ENCODE data around the gene DAPK2.

DAPK2 gene

DNA sequence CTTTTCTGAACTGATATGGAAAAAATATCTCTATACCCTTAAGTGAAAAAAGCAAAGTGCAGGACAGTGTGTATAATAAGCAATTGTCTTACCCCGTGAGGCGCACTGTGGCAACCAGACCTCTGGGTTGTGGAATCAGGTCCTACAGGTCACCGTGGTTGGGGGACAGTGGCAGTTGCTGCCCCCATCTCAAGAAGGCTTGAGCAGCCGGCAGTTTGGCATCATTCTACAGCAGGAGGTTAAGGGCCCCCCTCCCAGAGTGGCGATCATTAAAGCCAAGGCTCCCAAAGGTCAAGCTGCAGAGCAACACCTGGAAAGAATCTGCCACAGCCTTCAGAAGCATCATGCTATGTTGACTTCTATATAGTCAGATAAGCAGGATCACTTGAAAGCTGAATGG lies 156.5 kb downstream of the DAPK2 start:
- no peak for DNase-seq

DNA sequence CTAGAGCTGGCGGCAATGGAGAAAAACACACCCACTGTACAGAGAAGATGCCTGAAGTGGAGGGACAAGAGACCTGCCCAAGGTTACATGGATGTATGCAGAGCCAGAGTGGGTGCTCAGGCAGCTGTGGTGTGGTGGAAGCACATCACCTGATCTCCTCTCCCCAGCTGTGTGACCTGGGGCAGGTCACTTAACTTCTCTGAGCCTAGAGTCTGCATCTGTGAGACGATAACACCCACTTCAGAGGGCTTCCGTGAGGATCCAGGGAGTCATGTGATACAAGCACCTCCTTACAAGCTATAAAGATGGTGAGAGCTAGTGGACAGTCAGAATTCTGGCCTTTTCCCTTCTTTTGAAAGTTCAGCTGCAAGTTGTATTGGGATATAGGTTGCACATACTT lies 157.5 kb downstream of the DAPK2 start:
- DNase-seq: no peak

DNA sequence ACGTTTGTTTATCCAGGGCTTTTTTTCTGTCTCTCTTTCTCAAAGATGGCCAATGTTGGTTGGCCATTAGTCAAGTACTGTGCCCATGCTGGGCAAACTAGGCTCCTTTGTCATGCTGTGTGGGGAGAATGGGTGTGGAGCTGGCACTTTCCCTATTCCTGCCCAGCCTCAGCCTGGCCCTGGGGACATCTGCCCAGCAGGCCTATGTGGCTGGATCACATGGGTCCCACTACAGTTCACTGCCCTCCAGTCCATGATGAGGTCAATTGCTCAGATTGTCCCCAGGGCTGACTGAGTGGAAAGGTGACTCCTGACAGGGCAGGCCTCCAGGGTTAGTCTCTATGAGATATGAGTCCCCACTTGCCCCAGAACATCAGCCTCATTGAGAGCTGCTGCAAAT lies 158.1 kb downstream of the DAPK2 start:
- DNase-seq: no peak

DNA sequence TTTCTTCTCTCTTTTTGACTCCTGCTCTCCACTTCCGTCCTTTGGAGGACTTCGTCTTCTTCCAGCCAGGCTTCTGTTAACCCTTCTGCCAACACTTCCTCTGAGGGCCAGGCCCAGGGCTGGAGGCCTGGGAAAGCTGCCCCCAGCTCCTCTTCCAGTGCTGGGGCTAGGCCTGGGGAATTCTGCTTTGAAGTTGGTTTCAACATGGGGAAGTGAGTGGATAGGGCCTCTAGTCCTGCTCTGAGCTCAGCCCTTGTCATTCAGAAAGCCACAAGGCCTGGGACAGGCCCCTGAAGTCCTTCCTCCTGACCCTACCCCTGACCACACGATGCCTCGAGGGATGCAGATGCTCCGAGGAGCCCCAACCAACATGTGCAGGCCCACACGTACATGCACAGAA lies 158.7 kb downstream of the DAPK2 start:
- no peak for DNase-seq

DNA sequence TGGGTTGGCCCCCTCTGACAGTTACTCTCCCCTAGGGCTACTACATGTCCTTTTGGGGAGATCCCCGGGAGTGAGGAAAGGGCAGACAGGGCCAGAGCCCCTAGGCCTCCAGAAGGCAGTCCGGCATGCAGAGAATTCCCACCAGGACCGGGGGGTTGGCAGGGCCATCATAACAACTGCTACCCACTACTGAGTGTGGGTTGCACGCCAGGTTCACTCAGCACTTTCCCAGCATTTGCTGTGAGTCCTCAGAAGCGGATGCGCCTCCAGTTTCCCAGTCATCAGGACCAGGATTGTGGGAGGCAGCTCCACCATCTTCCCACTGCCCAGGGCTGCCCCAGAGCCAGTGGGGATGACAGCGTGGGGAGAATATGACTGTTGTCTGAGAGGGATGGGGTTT lies 161.3 kb downstream of the DAPK2 start:
- no peak for DNase-seq

DNA sequence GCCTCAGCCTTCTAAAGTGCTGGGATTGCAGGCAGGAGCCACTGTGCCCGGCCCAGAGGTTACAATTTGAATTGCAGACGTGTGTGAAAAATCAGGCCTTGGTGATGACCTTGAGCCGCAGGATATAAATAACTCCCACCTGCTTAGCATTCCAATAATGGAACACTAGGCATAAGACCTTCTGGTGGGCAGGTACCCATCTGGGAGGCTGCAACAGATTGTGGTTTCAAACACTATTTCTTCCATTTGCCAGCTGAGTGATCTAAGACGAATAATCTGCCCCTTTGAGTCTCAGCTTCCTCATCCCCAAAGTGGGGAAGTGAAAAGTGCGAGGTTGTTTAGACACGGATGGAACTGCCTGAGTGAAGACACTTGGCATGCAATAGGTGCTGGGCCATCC lies 164.9 kb downstream of the DAPK2 start:
- no peak for DNase-seq

DNA sequence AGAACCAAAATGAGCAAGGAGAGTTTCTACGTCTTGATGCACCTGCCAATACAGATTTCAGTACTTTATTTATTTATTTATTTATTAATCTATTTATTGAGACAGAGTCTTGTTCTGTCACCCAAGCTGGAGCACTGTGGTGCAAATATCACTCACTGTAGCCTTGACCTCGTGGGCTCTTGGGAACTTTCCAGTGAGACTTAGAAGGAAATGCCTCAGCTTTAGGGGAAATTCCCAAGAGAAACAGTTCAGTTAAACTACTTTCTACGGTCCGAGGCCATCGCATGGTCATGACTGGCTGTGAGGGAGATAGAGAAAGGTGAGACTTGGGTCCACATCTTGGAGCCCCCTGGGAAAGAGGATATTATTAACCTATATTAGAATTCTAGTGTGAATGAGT lies 165.5 kb downstream of the DAPK2 start:
- no peak for DNase-seq

DNA sequence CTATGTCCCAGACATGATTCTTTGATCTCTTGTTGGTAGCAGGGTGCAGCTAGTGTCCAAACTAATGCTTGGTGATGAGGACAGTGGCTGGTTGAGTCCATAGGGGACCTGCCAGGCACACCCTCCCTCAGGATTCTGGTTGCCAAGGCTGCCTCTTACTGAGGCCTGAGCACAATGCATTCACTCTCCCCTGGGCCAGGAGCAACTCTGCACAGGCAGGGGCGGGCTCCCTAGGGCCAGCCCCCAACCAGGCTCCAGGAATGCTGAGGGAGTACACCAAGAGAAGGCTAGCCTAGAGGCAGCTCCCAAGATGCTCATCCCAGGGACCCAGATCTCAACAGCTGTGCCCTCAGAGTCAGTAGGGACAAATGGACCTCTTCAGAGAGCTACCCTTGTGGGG lies 166.3 kb downstream of the DAPK2 start:
- DNase-seq: no peak

DNA sequence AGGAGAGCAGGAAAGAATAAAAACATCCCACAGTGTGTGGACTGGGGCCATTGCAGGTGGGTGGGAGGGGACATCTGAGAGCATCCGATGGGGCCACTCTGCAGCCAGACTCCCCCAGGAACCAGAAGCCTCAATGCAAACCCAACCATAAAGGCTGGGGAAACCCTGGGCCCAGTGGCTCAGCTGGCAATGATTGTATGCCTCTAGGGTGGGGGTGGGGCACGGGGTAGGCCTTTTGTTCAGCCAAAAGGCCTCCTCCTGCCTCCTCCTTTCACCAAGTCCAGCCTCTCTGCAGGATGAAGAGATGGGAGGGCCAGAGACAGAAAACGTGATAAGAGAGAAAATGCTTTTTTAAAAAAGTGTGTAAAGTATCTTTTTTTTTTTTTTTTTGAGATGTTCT lies 167.1 kb downstream of the DAPK2 start:
- DNase-seq: no peak

DNA sequence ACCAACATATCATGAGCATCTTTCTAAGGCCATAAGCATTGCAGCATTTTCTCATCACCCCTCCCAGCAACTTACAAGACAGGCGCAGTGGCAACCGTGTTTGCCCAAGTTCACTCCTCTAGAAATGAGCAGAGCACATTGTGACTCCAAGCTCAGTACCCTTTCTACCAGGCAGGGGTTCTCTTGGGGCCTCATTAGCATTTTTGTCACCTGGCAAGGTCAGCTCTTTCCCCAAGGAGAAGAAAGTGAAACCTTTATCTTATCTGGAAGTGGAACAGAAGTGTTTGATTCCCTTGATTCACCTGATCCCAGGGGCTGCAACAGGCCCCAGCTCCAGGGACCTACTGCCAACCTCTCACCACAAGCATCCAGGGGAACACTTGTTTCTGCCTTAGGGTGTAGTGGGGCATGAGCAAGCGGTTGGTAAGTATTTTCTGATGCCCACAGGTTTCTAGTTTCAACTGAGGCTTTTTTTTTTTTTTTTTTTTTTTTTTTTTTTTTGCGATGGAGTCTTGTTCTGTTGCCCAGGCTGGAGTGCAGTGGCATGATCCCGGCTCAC lies 168.5 kb downstream of the DAPK2 start:
- DNase-seq: no peak

DNA sequence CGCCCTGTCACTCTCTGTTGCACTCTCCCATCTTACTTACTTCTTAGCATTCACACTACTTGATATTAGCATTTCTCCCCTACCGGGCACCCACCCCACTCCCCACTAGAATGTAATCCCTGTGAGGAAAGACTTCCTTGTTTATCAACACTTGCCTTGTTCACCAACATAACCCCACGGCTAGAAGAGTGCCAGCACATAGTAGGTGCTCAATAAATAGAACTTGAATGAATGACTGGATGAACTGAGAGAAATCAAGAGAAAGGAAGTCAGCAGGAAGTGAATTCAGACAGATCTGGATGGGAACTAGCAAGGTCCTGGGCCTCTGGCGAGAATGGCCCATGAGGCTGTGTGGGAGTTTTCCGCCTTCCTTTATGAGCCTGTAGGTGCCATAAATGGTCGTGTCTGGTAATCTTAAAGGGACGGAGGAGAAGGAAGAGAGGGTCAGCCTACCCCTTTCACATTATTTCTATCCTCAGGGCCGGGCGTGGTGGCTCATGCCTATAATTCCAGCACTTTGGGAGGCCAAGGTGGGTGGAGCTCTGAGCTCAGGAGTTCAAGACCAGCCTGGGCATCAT lies 170.1 kb downstream of the DAPK2 start:
- no peak for DNase-seq

DNA sequence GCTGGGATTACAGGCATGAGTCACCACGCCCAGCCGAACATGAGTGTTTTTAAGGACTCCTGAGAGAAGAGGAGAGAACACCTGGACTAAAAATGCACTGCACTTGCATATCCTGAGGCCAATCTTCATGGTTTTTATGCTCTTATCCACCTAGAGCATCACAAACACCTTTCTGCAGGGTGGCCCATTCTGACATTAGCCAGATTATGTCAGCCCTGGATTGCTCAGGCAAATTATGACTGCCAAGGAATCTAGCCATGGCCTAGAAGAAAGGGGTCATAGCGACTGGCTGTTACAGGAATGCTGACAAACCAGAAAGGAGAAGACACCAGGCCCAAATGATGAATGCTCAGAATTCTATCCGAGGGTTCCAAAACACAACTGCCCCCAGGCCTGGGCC lies 171.7 kb downstream of the DAPK2 start:
- DNase-seq: no peak

DNA sequence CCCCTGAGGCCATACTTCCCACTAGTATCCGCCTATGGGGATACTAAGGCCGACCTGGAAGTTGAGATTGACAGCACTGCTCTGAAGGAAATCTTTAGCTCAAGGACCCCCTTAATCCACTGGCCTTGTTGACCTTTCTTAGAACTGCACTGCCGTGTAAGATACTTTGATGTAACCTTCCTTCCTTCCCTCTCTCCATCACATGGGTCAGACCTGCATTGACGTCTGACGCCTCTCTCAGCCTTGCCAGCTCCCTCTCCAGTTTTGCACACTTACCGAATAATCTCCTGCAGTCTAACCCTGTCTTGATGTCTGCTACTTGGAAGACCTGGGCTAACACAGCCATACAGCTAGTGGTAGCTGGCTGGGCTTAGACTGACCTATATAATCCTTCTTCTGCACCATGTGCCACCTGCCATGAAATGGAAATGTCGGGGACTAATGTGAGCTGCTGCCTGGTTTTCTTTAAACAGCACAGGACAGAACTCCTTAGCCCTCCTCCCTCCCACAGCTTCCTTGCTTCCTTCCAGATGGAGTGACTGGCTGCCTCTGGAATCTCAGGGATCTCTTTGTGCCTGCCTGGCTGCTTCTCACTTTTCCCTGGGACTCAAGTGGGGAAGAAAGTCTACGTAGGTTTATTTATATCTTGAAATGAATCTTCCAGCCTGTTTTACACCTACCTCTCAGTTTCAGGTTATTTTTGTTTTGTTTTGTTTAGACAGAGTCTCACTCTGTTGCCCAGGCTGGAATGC lies 173.3 kb downstream of the DAPK2 start:
- DNase-seq: no peak

DNA sequence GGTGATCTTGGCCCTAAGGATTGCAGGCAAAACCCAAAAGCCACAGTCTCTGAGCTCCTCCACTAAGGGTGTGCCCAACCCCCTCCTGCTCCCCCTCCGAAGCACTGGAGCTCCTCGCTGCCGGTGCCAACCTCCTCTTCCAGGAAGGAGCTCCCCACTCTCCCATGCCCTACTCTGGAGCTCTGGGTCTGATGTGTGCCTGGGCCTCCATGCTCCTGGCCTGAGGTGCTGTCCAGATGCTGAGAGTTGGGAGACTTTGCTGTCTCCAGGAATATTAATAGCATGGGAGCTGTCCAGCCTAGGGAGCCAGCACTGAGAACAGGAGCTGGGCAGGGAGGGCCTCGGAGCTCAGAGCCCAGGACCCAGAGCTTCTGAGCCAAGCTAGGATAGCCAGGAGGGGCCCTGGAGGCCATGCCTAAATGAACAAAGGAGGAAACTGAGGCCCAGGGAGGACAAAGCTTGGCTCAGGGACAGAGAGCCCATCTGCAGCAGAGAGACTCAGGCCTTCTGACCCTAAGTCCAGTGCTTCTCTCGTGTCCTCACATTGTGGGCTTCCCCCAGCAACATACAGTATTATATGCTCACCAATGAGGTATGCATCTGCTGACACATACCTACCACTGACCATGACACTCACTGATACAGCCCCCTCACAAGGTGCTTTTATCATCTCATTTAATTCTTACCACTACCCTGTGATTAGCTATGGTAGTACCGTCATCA lies 175.6 kb downstream of the DAPK2 start:
- no peak for DNase-seq

DNA sequence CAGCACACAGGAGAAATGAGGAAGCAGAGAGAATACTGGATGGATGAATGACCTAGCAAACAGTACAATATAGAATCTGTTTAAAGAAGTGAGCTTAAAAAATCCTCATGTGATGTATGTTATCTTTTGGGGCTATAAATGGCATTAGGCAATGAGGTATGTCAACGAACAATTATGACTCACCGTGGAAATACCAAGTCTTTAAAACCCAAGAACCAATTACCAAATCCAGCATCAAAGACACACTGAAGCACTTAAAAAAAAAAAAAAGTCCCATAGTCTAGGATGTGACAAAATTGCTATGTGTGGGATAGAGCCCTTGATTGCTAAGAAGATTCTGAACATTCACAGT lies 176.3 kb downstream of the DAPK2 start:
- no peak for DNase-seq

DNA sequence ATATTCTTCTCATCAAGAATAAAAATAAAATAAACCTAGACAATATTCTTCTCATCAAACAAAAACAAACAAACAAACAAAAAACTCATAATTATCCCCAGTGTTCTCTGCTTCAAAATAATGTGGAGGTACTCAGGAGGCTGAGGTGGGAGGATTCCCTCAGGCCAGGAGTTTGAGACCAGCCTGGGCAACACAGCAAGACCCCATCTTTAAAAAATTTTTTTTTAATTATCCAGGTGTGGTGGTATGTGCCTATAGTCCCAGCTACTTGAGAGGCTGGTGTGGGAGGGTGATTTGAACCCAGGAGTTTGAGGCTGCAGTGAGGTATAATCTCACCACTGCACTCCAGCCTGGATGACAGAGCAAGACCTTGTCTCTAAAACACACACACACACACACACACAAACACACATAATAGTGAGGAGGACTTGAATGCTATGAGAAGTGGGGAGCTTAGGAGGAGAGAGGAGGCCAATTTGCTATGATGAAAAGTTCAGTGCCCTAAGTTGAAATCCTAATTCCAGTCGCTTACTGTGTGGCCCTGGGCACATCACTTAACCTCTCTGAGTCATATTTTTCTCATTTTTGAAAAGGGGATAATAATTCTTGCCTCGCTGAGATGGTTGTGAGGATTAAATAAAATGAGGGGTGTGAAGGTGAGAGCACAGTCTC lies 176.8 kb downstream of the DAPK2 start:
- DNase-seq: no peak

DNA sequence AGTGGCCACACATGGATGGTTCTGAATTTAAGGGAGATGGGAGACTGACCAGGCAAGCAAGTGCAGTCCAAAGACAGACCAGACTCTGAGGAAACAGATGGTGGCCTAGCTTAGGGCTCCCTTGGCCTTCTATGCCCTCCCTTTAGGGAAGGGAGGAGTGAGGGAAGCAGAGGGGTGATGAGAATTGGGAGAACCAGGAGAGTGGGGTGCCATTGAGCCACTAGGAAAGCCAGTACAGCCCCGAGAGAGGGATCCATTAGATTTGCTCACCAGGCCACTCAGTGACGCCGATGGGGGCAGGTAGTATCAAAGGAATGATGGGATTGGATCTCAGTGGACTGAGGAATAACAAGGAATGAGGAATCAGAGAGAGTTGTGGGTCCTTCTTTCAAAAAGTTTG lies 182.1 kb downstream of the DAPK2 start:
- DNase-seq: no peak

DNA sequence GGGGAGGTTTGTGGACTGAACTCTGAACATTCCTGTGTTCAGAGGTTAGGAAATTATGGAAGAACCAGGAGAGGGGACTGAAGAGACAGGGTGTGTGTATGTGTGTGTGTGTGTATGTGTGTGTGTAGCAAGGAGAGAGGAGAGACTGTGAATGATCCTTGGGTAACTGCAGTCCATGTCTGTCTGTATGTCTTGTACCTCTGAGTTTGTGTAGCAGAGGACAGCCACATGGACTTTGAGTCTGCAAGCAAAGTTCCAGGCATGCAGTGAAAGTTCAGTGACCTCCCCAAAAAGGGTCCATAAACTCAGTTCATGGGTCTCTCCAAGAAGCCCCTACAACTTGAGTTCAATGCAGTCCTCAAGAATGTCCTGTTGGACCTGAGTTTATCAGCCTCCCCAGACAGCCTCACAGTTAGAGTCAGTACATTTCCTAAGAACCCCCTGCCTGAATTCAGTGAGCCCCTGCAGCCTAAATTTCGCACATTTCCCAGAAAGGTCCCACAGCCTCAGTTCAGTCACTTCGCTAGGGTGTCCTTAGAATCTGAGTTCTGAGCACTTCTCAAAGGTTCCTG lies 184.3 kb downstream of the DAPK2 start:
- no peak for DNase-seq

DNA sequence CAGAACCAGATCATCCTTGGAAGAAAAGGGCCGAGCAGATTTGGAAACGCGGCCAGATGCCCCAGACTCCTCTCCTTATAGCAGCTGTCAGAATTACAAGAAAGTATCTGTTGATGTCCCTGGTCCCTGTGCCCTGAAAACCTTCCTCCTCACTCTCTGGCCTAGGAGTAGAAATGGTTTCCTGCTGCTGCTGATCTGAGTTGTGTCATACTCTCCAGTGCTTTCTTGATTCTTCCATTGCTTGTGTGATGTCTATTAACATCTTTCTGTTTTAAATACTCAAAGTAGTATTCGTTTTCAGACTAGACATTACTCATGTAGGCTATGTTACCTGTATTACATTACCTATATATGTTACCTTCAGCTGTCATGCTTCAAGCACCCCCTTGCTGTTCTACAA lies 185.7 kb downstream of the DAPK2 start:
- no peak for DNase-seq

DNA sequence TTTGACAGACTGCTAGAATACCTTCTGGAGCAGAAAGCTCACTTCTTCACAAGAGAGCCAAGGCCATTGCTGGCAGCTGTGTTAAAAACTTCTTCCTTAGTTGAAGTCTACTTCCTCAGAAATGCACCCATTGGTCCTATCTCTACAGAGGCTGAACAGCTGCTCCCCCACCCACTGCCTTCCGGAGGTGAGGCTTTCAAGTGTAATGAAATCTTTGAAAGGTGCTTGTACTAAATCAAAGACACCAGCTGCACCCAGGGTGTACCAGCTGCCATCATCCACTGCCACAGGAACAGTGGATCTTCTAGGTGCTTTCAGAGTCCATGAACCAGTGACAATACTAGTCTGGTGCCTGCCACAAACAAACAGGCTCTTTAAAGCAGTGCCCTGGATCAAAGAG lies 186.1 kb downstream of the DAPK2 start:
- no peak for DNase-seq

DNA sequence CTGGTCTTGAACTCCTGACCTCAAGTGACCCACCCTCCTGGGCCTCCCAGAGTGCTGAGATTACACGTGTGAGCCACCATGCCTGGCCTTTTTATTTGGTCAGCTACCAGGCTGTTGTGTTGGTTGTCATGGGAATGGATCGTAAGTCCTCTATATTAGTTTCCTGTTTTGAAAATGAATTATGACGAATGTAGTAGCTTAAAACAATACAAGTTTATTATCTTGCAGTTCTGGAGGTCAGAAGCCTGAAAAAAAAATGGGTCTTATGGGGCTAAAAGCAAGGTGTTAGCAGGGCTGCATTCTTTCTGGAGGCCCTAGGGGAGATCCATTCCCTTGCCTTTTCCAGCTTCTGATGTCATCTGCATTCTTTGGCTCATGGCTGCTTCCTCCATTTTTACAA lies 187.4 kb downstream of the DAPK2 start:
- no peak for DNase-seq

DNA sequence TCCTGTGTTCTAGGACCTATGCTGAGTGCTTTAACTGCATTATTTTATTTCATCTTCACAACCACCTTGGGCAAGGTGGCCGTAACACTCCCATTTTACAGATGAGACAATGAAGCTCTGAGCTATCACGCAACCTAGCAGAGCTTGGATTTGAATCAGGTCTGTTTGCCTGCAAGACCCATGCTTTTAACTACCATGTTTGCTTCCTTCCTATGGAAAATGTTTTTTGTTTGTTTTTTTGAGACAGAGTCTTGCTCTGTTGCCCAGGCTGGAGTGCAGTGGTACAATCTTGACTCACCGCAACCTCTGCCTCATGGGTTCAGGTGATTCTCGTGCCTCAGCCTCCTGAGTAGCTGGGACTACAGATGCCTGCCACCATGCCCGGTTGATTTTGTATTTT lies 187.8 kb downstream of the DAPK2 start:
- DNase-seq: no peak

DNA sequence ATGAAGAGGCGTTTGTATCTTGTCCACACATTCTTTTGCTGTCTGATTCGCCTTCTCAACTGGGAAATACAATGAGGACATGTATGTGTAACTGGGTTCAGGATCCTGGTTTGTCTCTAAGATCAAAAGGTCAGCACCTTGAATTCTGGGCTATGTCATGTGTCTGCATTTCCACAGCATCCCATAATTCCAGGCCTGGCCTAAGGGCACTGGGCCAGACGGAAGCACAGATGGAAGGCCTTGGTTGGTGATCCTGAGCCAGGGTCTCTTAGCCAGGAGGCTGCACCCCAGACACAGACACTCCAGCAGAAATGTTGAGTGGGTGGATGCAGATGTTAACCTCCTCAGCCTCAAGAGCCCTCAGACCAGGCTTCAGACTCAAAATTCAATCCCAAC lies 188.8 kb downstream of the DAPK2 start:
- no peak for DNase-seq

All from NCI-H1694 (cell line).